ENCODE data around the gene KRT25. TPM values are rescaled to one million over a fixed set of nuclear protein-coding genes. Genes with fewer than 3 reads are reported as not detected.
"Not testable (repeated sequence)": the region's sequence is repeated elsewhere in the genome, so short reads cannot be mapped to it uniquely, and the experiment has no call there.

Gene KRT25
- total RNA-seq, 1 experiment from 2014 or later = not detected

GRCh38 chr17:40760105-40761016 lies 5.2 kb upstream of the KRT25 start:
- no peak for DNase-seq (ENCODE audit: low read depth)

- DNase-seq (ENCODE audit: low read depth) = no peak
These were observed 1.3 kb downstream of the KRT25 start for GRCh38 chr17:40753804-40754203.

- DNase-seq (ENCODE audit: low read depth) = no peak
These were observed 4.1 kb downstream of the KRT25 start for GRCh38 chr17:40751065-40751464.

GRCh38 chr17:40750391-40750790 lies 4.7 kb downstream of the KRT25 start:
- no peak for DNase-seq (ENCODE audit: low read depth)

GRCh38 chr17:40748666-40749065 lies 6.5 kb downstream of the KRT25 start:
- not testable (repeated sequence) for DNase-seq (ENCODE audit: low read depth)

- no peak for DNase-seq (ENCODE audit: low read depth)
These were observed 16.6 kb downstream of the KRT25 start for GRCh38 chr17:40738553-40738952.

- no peak for DNase-seq (ENCODE audit: low read depth)
These were observed 20.1 kb downstream of the KRT25 start for GRCh38 chr17:40735016-40735415.

- no peak for DNase-seq (ENCODE audit: low read depth)
These were observed 21.1 kb downstream of the KRT25 start for GRCh38 chr17:40734018-40734417.

- DNase-seq (ENCODE audit: low read depth) = no peak
These were observed 24.2 kb downstream of the KRT25 start for GRCh38 chr17:40730970-40731369.

GRCh38 chr17:40727447-40728231 lies 27.5 kb downstream of the KRT25 start:
- DNase-seq (ENCODE audit: low read depth) = peak; percentile 20

GRCh38 chr17:40726919-40727318 lies 28.2 kb downstream of the KRT25 start:
- DNase-seq (ENCODE audit: low read depth) = peak; percentile 7

- no peak for DNase-seq (ENCODE audit: low read depth)
These were observed 30.5 kb downstream of the KRT25 start for GRCh38 chr17:40724656-40725055.

- no peak for DNase-seq (ENCODE audit: low read depth)
These were observed 32.9 kb downstream of the KRT25 start for GRCh38 chr17:40722241-40722640.

- DNase-seq (ENCODE audit: low read depth) = no peak
These were observed 34.2 kb downstream of the KRT25 start for GRCh38 chr17:40720899-40721298.

GRCh38 chr17:40718930-40719329 lies 36.2 kb downstream of the KRT25 start:
- peak; percentile 7 for DNase-seq (ENCODE audit: low read depth)

GRCh38 chr17:40717776-40718175 lies 37.4 kb downstream of the KRT25 start:
- no peak for DNase-seq (ENCODE audit: low read depth)

GRCh38 chr17:40714473-40714872 lies 40.7 kb downstream of the KRT25 start:
- DNase-seq (ENCODE audit: low read depth) = no peak

GRCh38 chr17:40707745-40708144 lies 47.4 kb downstream of the KRT25 start:
- DNase-seq (ENCODE audit: low read depth) = no peak

- DNase-seq (ENCODE audit: low read depth) = no peak
These were observed 49.5 kb downstream of the KRT25 start for GRCh38 chr17:40705584-40705983.

GRCh38 chr17:40703652-40704051 lies 51.5 kb downstream of the KRT25 start, which contains the start of gene KRT24:
Gene KRT24 (minus strand): TSS chr17:40703752. CDS start chr17:40703693, 59 bp downstream.
- no peak for DNase-seq (ENCODE audit: low read depth)

- DNase-seq (ENCODE audit: low read depth) = no peak
These were observed 52.9 kb downstream of the KRT25 start for GRCh38 chr17:40702271-40702670.

- no peak for DNase-seq (ENCODE audit: low read depth)
These were observed 55.3 kb downstream of the KRT25 start for GRCh38 chr17:40699853-40700252.

Data from LHCN-M2 (cell line).